Muscle of back (tissue), 11 donors: ENCODE measurements around the gene BRD9. TPM values are rescaled to one million over a fixed set of nuclear protein-coding genes. Genes with fewer than 3 reads are reported as not detected.

Experiments used
- DNase-seq, 3 donors: peaks; one replicate each; pipeline versions ENCODE4 v3.0.0 to v3.0.0-alpha.2; 2013
- polyA plus RNA-seq, 10 donors: library from polyadenylated mRNA; unstranded; fragments of 120-200 nt; gene quantifications; one replicate each; pipeline ENCODE4 v1.2.1, GENCODE V29; 2013; ENCODE audit not compliant: insufficient read length in 10 of 10

BRD9 gene
- polyA plus RNA-seq, 10 donors, result 22.5 to 34.4 (median 27.5) TPM

- DNase-seq, result no peak
Measured at GRCh38 chr5:907366-907910, 14.8 kb upstream of the BRD9 start.

DNA sequence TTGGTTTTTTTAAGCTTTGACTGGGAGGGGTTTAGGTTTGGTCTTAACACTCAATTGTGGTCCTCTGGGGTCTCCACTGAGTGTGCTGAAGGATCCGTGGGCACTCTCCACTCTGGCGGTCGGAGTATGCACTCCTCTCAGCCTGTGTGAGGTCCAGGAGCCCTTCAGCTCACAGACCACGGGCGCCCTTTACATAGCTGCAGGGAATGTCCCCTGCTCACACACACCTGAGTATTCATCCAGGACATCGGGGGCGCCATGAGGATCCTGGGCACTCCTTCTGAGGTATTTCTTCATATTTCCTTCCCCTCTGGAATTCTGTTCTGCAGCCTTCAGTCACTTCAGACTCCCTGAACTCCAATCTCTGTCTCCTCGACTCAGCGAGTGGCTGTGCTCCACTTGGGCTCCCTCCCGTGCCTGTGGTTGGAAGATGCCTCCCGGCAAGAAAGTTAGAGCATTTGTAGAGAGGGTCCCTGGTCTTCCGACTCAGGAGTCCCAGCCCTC, 12.6 kb upstream of the BRD9 start:
- no peak for DNase-seq

DNA sequence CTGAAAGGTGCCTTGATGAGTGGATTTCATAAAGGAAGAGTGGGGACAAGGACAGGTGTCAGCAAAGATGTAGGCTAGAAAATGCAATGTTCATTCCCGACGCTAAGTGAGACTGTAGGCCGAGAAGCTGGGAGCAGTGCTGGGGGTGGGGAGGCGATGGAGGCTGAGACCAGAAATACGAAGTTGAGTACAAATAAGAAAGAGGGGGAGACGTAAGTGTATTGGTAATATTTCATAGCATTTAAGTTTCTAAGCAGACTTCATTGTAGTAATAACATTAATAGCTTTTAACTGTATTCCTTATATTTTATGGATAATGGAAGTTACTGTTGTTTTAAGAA, 11.1 kb upstream of the BRD9 start:
- DNase-seq, result no peak

DNA sequence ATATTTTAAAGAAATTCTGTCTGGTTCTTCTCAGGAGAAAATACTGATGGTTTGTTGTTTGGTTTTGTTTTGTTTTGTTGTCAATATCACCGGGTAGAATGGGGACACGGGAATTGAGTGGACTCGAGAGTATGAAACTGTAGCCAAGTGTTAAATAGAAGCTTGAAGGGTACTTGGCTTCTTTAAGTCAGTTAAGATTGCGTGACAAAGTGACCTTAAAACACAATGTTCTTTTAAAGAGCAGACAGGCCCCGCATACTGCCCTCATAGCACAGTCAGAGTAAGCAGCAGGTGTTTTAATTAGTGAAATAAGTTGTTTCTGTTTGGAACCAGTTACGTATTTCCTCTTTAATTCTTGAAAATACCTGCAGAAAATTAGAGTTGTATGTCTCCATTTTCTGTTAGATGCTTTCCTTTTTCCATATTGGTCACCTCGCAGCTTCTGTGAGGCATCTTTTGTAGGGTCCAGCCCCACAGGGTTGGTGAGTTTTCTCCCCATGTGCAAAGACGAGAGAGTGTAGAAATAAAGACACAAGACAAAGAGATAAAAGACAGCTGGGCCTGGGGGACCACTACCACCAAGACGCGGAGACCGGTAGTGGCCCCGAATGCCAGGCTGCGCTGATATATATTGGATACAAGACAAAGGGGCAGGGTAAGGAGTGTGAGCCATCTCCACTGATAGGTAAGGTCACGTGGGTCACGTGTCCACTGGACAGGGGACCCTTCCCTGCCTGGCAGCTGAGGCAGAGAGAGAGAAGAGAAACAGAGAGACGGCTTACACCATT, 9.7 kb upstream of the BRD9 start:
- no peak for DNase-seq

- DNase-seq, result no peak
Measured at GRCh38 chr5:900781-901180, 8.2 kb upstream of the BRD9 start.

DNA sequence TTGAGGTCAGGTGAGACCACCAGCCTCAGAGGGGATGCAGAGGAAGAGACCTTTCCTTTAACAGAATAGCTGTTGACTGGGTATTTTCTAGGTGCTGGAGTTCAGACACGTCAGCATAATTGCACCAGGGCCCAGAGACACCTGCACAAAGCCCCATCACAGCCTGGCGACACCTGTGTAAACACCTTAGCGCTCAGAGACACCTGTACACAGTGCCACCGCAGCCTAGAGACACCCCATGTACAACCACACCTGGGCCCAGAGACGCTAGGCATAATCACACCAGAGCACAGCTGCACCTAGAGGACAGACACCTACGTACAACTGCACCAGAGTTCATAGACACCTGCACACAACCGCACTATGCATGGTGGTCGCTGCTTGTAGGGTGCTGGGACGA, 1.1 kb upstream of the BRD9 start:
- DNase-seq, result no peak

- DNase-seq, result peak in 2 of 3 donors; percentile 6 to 13
Measured at GRCh38 chr5:893137-893506, 521 bp upstream of the BRD9 start.

- DNase-seq, result peak in 1 of 3 donors; percentile 4
Measured at GRCh38 chr5:891837-892393, 686 bp downstream of the BRD9 start.

GRCh38 chr5:891117-891836, 1.3 kb downstream of the BRD9 start:
- DNase-seq, result no peak

DNA sequence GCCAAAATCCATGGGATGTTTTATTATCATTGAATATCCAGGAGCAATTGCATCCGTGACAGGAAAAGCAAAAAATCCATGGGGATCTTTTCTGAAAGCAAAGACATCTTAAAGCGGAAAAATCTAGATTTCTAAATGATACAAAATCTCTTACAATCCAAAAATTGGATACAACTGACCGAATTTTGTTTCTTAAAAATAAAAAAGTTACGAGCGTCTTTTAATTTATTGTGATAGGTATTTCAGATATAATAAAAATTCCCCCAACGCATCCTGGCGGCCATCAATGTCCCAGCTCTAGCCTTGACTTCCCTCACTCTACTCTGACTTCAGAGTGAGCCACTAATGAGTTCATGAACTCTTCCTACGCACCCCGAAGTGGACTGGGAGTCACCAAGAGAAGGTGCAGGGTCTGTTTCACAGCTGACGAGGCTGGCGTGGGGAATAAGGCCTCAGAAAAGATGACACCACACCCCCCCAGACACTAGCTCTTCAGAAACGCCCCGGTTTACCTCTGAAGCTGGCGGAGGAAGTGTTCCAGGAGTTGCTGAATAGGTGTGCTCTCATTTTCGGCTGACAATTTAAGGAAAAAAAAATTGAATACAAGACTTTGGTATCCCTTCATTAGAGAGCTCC, 3.4 kb downstream of the BRD9 start:
- DNase-seq, result no peak

GRCh38 chr5:888638-889035, 4.0 kb downstream of the BRD9 start:
- DNase-seq, result no peak

DNA sequence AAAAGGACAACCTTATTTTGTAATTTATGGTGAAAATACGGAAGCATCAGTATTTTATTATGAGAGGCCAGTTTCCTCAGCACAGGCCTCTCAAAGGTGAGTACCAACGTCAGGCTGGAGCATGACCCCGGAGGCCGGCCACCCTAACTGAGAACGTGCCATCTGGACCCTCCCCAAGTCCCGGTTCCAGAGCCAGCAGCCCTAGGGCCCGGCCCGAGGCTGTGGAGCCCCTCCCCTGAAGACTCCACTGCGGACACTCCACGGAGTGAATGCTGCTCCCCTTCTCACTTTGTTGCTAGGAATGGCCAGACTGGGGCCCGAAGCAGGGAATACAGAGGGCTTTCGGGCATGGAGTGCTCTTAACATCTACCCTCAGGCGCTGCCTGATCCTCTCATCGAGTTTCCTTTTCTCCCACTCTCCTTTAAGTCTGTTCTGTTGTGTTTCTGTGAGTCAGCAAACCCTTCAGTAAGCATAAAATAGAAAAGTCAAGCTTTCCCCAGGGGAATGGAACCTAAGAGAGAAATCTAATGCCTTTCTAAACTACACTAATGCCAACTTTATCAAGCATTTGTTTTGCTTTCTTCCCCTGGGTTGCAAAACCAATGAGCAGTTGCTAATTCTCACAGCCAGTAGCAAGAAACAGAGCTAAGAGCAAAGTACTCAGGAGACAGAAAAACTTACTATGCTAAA, 4.5 kb downstream of the BRD9 start:
- DNase-seq, result no peak

DNA sequence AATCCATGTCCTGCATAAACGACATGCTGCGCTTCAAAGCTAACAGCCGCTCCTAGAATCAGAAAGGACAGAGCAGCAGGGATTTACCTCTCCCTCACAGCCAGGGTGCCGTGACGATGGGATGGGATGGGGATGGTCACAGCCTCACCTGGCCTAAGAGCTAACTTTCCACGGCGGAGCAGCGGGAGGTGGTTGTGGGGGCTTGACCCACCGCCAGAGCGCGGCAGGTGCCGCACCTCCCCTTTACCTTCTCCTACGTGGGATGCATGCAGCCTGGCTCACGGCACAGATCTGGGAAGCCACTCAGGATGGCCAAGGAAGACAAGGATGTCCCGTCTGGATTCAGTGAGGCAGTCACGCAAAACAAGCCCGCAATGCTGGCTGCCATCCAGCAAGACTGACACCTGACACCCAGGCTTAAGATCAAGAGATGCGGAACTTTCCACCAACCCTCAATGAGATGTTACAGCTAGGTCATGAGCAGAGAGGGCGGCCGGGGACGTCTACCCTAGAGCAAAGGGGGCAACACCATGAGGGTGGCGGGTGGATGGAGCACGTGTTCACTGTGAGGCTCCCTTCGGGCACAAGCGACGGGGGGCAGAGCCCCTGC, 5.8 kb downstream of the BRD9 start:
- no peak for DNase-seq

GRCh38 chr5:886036-886435, 6.6 kb downstream of the BRD9 start:
- DNase-seq, result no peak

DNA sequence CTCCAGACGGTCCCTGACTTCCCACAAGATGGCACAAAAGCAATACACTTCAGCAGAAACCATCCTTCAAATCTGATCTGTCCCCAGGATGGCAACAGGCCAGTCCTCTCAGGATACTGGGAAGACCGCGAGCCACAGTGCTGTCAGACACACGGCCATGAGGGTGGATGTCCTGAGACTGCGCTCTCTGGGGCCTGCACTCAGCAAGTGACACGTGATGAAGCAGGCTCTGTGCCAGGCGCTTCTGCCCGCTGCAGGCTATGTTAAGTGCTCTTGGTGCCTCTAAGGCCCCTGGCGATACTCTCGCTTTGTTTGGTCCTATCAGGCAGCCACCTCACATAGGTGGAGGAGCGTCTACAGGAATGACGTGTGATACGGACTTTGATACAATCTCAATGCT, 7.1 kb downstream of the BRD9 start:
- DNase-seq, result no peak

GRCh38 chr5:885127-885442, 7.5 kb downstream of the BRD9 start:
- DNase-seq, result no peak

DNA sequence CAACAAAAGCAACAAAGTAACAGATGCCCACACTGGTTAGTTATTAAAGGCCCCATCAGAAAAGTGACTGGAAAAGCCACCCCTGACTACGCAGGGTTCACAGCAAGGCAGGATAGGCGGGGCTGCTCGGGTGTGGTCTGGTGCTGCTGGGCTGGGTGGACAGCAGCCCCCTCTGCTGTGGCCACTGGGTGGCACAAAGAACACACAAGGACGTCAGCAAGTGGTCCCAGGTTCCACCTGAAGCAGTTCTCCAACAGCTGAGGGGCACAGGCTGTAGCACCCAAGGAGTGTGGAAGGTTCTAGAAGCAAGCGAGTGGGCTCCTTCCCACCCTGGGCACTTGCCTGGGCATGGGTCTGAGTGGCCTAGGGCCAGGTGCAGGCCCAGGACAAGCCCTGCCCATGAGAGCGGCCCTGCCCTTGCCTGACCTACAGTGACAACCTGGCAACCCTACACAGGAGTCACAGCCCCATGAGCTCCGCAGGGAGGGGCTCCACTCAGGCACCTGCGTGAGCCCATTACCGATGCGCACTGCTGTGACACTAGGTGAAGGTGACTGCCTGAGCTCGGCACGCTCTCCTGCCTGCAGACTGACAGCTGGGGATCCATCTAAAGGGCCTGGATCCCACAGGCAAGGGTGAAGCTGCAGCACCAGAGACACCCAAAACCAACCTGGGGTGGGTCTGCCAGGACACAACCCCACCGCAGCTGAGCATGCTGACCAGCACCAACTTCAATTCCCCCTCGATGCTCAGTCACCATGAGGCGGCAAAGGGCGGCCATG, 8.1 kb downstream of the BRD9 start:
- DNase-seq, result no peak

GRCh38 chr5:883475-884181, 9.0 kb downstream of the BRD9 start:
- DNase-seq, result no peak

GRCh38 chr5:882253-883183, 10.1 kb downstream of the BRD9 start:
- no peak for DNase-seq
